Measurements from ENCODE around the gene CNTN4. TPM values are rescaled to one million over a fixed set of nuclear protein-coding genes. Genes with fewer than 3 reads are reported as not detected.

The CNTN4 gene
- total and polyA plus RNA-seq, 2 of the 8 experiments (the other 6 are each of a cell fraction or from before 2014, with no cell fraction given) = 0.41 to 2.2 TPM

GRCh38 chr3:2114617-2115275 lies 16.1 kb downstream of the CNTN4 start (continued):
- TF ChIP-seq CHD7 (IDR thresholded peaks at IDR 0.05; ENCODE audit: insufficient replicate concordance, low read length) (no peak), POU5F1 (IDR thresholded peaks at IDR 0.05; ENCODE audit: low read depth, low read length) (no peak), SRF (IDR thresholded peaks at IDR 0.05; ENCODE audit: low read depth, low read length) (no peak), RXRA (IDR thresholded peaks at IDR 0.05; ENCODE audit: insufficient read depth, low read depth, low read length) (no peak), JUN (IDR thresholded peaks at IDR 0.05; ENCODE audit: low read depth, low read length) (no peak), POLR2AphosphoS5 (IDR thresholded peaks at IDR 0.05; ENCODE audit: low read depth, low read length) (no peak)
